Activated CD4-positive, alpha-beta memory T cell treated with anti-CD3 and anti-CD28 coated beads for 36 hours (primary cell): ENCODE data around the gene NKX1-2. TPM values are rescaled to one million over a fixed set of nuclear protein-coding genes. Genes with fewer than 3 reads are reported as not detected.
A peak's percentile ranks its signal among the peaks of the same experiment; 100 is the strongest.

ENCODE experiments used
- CTCF ChIA-PET: fragments of 350-600 bp; sonication (Branson Sonifier 250); formaldehyde crosslinking; loops from one replicate; lab custom pipeline; 2021; ENCODE audit warnings: antibody characterized with exemption, inconsistent platforms; lab: Charles Lee
- POLR2A ChIA-PET: fragments of 350-600 bp; sonication (Branson Sonifier 250); formaldehyde crosslinking; loops from one replicate; lab custom pipeline; 2021; ENCODE audit warnings: antibody characterized with exemption; lab: Charles Lee
- DNase-seq: peaks from one replicate; pipeline ENCODE4 v3.0.0-alpha.2; 2020
- H3K27ac Mint-ChIP-seq: one replicate; pipeline ENCODE4 v1.8.0; 2021; ENCODE audit warnings: mixed read lengths
- H3K27me3 Mint-ChIP-seq: one replicate; pipeline ENCODE4 v1.8.0; 2021; ENCODE audit warnings: mixed read lengths
- H3K36me3 Mint-ChIP-seq: one replicate; pipeline ENCODE4 v1.8.0; 2021; ENCODE audit warnings: mixed read lengths
- H3K4me1 Mint-ChIP-seq: one replicate; pipeline ENCODE4 v1.8.0; 2021; ENCODE audit warnings: low read depth, mixed read lengths
- H3K4me3 Mint-ChIP-seq: one replicate; pipeline ENCODE4 v1.8.0; 2021; ENCODE audit warnings: mild to moderate bottlenecking, mixed read lengths
- H3K9me3 Mint-ChIP-seq: one replicate; pipeline ENCODE4 v1.8.0; 2021; ENCODE audit warnings: mixed read lengths
- intact Hi-C: fragments of 100-400 bp; cut with micrococcal nuclease; formaldehyde crosslinking; loops from one replicate; pipeline ENCODE4 v1.15.1; 2023
- total RNA-seq, 2 experiments: library from RNA; stranded (reverse); gene quantifications; one replicate each; pipeline ENCODE4 v1.2.3, GENCODE V29; 2021

The NKX1-2 gene
- total RNA-seq, 2 experiments from 2014 or later: not detected

GRCh38 chr10:124470544-124471434 is 21.0 kb upstream of the NKX1-2 start:
- intact Hi-C loops: no loop called here
- H3K27ac Mint-ChIP-seq: no peak overlapping the region
- POLR2A ChIA-PET: interaction anchor here (0.6 to 1.8 kb wide), 2 partner anchors 10 to 451 kb away, joined by 4 to 7 read pairs; partner anchors contain the start of gene LHPP
- H3K4me1 Mint-ChIP-seq: peaks cover 10% of the 10 kb centered on the region
- no peak overlapping the region for H3K4me3 Mint-ChIP-seq
- CTCF ChIA-PET: no interaction called here
- no peak for DNase-seq
- no peaks in the 10 kb centered on the region for H3K9me3 Mint-ChIP-seq
- H3K36me3 Mint-ChIP-seq: no peaks in the 10 kb centered on the region
- no peaks in the 10 kb centered on the region for H3K27me3 Mint-ChIP-seq

GRCh38 chr10:124469956-124470484 is 20.2 kb upstream of the NKX1-2 start:
- intact Hi-C loops: loop anchor here (10.0 kb wide), 1 partner anchor 245 kb away; no protein-coding TSS in a partner anchor
- H3K27ac Mint-ChIP-seq: no peak overlapping the region
- no peak for DNase-seq
- no peaks in the 10 kb centered on the region for H3K9me3 Mint-ChIP-seq
- H3K4me1 Mint-ChIP-seq: peaks cover 18% of the 10 kb centered on the region
- ChIA-PET CTCF (no interaction called here), POLR2A (no interaction called here)
- no peaks in the 10 kb centered on the region for H3K36me3 Mint-ChIP-seq
- no peak overlapping the region for H3K4me3 Mint-ChIP-seq
- no peaks in the 10 kb centered on the region for H3K27me3 Mint-ChIP-seq

GRCh38 chr10:124468624-124469023 is 18.8 kb upstream of the NKX1-2 start:
- POLR2A ChIA-PET: no interaction called here
- intact Hi-C loops: loop anchor here (10.0 kb wide), 1 partner anchor 244 kb away; no protein-coding TSS in a partner anchor
- DNase-seq: no peak
- Mint-ChIP-seq H3K36me3 (no peaks in the 10 kb centered on the region), H3K4me3 (no peak overlapping the region), H3K27me3 (no peaks in the 10 kb centered on the region), H3K27ac (no peak overlapping the region), H3K4me1 (peaks cover 27% of the 10 kb centered on the region), H3K9me3 (no peaks in the 10 kb centered on the region)
- CTCF ChIA-PET: no interaction called here

- Mint-ChIP-seq H3K4me1 (peaks cover 23% of the 10 kb centered on the region), H3K4me3 (no peak overlapping the region), H3K36me3 (no peaks in the 10 kb centered on the region), H3K9me3 (no peaks in the 10 kb centered on the region), H3K27ac (no peak overlapping the region), H3K27me3 (no peaks in the 10 kb centered on the region)
- ChIA-PET CTCF (no interaction called here), POLR2A (no interaction called here)
- intact Hi-C loops: loop anchor here (10.0 kb wide), 1 partner anchor 242 kb away; no protein-coding TSS in a partner anchor
- DNase-seq: no peak
These were observed 17.3 kb upstream of the NKX1-2 start for GRCh38 chr10:124467165-124467564.

GRCh38 chr10:124465777-124466488 is 16.1 kb upstream of the NKX1-2 start:
- ChIA-PET CTCF (no interaction called here), POLR2A (no interaction called here)
- Mint-ChIP-seq H3K27me3 (no peaks in the 10 kb centered on the region), H3K27ac (no peak overlapping the region), H3K4me1 (peaks cover 23% of the 10 kb centered on the region), H3K9me3 (no peaks in the 10 kb centered on the region), H3K36me3 (no peaks in the 10 kb centered on the region), H3K4me3 (no peak overlapping the region)
- DNase-seq: no peak
- intact Hi-C loops: loop anchor here (10.0 kb wide), 1 partner anchor 241 kb away; no protein-coding TSS in a partner anchor

- no peaks in the 10 kb centered on the region for H3K27me3 Mint-ChIP-seq
- POLR2A ChIA-PET: no interaction called here
- peaks cover 23% of the 10 kb centered on the region for H3K4me1 Mint-ChIP-seq
- intact Hi-C loops: loop anchor here (10.0 kb wide), 1 partner anchor 240 kb away; no protein-coding TSS in a partner anchor
- no peaks in the 10 kb centered on the region for H3K36me3 Mint-ChIP-seq
- H3K9me3 Mint-ChIP-seq: no peaks in the 10 kb centered on the region
- H3K27ac Mint-ChIP-seq: peak overlapping the region; percentile 67
- CTCF ChIA-PET: interaction anchor here (1.1 kb wide), 1 partner anchor 61 kb away, joined by 4 read pairs; no protein-coding TSS in a partner anchor
- peak; percentile 28 for DNase-seq
- H3K4me3 Mint-ChIP-seq: no peak overlapping the region
These were observed 15.4 kb upstream of the NKX1-2 start for GRCh38 chr10:124465003-124465776.

GRCh38 chr10:124464028-124464965 is 14.5 kb upstream of the NKX1-2 start:
- peaks cover 23% of the 10 kb centered on the region for H3K4me1 Mint-ChIP-seq
- POLR2A ChIA-PET: no interaction called here
- peaks cover 3% of the 10 kb centered on the region for H3K27me3 Mint-ChIP-seq
- intact Hi-C loops: loop anchor here (5.0 to 10.0 kb wide), 4 partner anchors 239 to 1312 kb away; partner anchors contain the start of genes ABRAXAS2, BUB3 and FAM53B
- DNase-seq: no peak
- peak overlapping the region; percentile 67 for H3K27ac Mint-ChIP-seq
- no peaks in the 10 kb centered on the region for H3K36me3 Mint-ChIP-seq
- H3K9me3 Mint-ChIP-seq: no peaks in the 10 kb centered on the region
- H3K4me3 Mint-ChIP-seq: no peak overlapping the region
- CTCF ChIA-PET: interaction anchor here (1.1 kb wide), 1 partner anchor 61 kb away, joined by 4 read pairs; no protein-coding TSS in a partner anchor

DNA sequence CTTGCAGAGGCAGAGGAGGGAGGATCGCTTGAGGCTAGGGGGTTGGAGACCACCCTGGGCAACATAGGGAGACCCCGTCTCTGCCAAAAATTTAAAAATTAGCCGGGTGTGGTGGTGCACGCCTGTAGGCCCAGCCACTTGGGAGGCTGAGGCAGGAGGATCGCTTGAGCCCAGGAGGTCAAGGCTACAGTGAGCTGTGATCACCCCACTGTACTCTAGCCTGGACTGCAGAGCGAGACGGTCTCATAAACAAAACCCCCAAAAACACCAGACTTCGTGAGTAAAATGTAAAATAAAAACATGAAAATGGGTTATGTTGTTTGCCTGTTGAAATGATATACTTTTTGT is 12.5 kb upstream of the NKX1-2 start:
- POLR2A ChIA-PET: interaction anchor here (1.0 to 2.2 kb wide), 2 partner anchors 10 to 455 kb away, joined by 3 to 7 read pairs; no protein-coding TSS in a partner anchor
- H3K9me3 Mint-ChIP-seq: no peaks in the 10 kb centered on the region
- no peak for DNase-seq
- H3K4me3 Mint-ChIP-seq: peak overlapping the region; percentile 80
- intact Hi-C loops: loop anchor here (1.0 to 10.0 kb wide), 5 partner anchors 44 to 1310 kb away; partner anchors contain the start of genes ABRAXAS2, BUB3, FAM53B and OAT
- peaks cover 3% of the 10 kb centered on the region for H3K27me3 Mint-ChIP-seq
- peak overlapping the region; percentile 66 for H3K27ac Mint-ChIP-seq
- no peaks in the 10 kb centered on the region for H3K36me3 Mint-ChIP-seq
- peaks cover 23% of the 10 kb centered on the region for H3K4me1 Mint-ChIP-seq
- CTCF ChIA-PET: interaction anchor here (1.2 to 2.0 kb wide), 2 partner anchors 59 to 279 kb away, joined by 5 to 7 read pairs; no protein-coding TSS in a partner anchor

GRCh38 chr10:124461642-124462347 is 12.0 kb upstream of the NKX1-2 start, which contains the start of gene LHPP:
Gene LHPP (plus strand): TSS chr10:124461823. CDS start chr10:124461863, 40 bp downstream.
- DNase-seq: peak; percentile 91
- Mint-ChIP-seq H3K4me1 (peaks cover 23% of the 10 kb centered on the region), H3K36me3 (no peaks in the 10 kb centered on the region), H3K27me3 (peaks cover 3% of the 10 kb centered on the region), H3K27ac (peak within 1 kb of the TSS; percentile 66), H3K4me3 (peak within 1 kb of the TSS; percentile 80), H3K9me3 (no peaks in the 10 kb centered on the region)
- CTCF ChIA-PET: interaction anchor here (0.6 to 2.0 kb wide), 8 partner anchors 12 to 1308 kb away, joined by 3 to 7 read pairs (median 4); partner anchors contain the start of gene BUB3
- intact Hi-C loops: loop anchor here (1.0 to 10.0 kb wide), 6 partner anchors 43 to 1309 kb away; partner anchors contain the start of genes ABRAXAS2, BUB3, FAM53B and OAT
- POLR2A ChIA-PET: interaction anchor here (1.0 to 2.2 kb wide), 3 partner anchors 10 to 455 kb away, joined by 3 to 8 read pairs (median 7); partner anchors contain the start of gene OAT
